ENCODE results near the gene ABHD17A. TPM values are rescaled to one million over a fixed set of nuclear protein-coding genes. Genes with fewer than 3 reads are reported as not detected.
A peak's percentile ranks its signal among the peaks of the same experiment; 100 is the strongest.

The ABHD17A gene
- total RNA-seq, 1 experiment from 2014 or later, result 58.3 TPM

- in situ Hi-C loops (cut with HindIII; ENCODE audit: low pct_unique_long_range_greater_than_20kb, low sequenced_read_pairs), result no loop called here
- peak; percentile 86 for DNase-seq (ENCODE audit: low read depth)
Measured at GRCh38 chr19:1848399-1849131, 36.7 kb downstream of the ABHD17A start, which contains the start of gene REXO1. Gene REXO1 (minus strand): TSS chr19:1848483. CDS start chr19:1848358, 125 bp downstream.

- in situ Hi-C loops (cut with HindIII; ENCODE audit: low pct_unique_long_range_greater_than_20kb, low sequenced_read_pairs), result no loop called here
Measured at GRCh38 chr19:1847684-1848398, 37.5 kb downstream of the ABHD17A start.

GRCh38 chr19:1847348-1847683 is 38.0 kb downstream of the ABHD17A start:
- DNase-seq (ENCODE audit: low read depth), result no peak
- in situ Hi-C loops (cut with HindIII; ENCODE audit: low pct_unique_long_range_greater_than_20kb, low sequenced_read_pairs), result no loop called here

More at GRCh38 chr19:1847684-1848398, 37.5 kb downstream of the ABHD17A start:
- DNase-seq (ENCODE audit: low read depth), result no peak

GRCh38 chr19:1846517-1847204 is 38.6 kb downstream of the ABHD17A start:
- in situ Hi-C loops (cut with HindIII; ENCODE audit: low pct_unique_long_range_greater_than_20kb, low sequenced_read_pairs), result no loop called here

GRCh38 chr19:1845642-1846041 is 39.7 kb downstream of the ABHD17A start:
- in situ Hi-C loops (cut with HindIII; ENCODE audit: low pct_unique_long_range_greater_than_20kb, low sequenced_read_pairs), result no loop called here
- no peak for DNase-seq (ENCODE audit: low read depth)

More at GRCh38 chr19:1846517-1847204, 38.6 kb downstream of the ABHD17A start:
- DNase-seq (ENCODE audit: low read depth), result no peak

GRCh38 chr19:1845125-1845515 is 40.2 kb downstream of the ABHD17A start:
- DNase-seq (ENCODE audit: low read depth), result no peak
- in situ Hi-C loops (cut with HindIII; ENCODE audit: low pct_unique_long_range_greater_than_20kb, low sequenced_read_pairs), result no loop called here

GRCh38 chr19:1844513-1845124 is 40.7 kb downstream of the ABHD17A start:
- DNase-seq (ENCODE audit: low read depth), result no peak
- in situ Hi-C loops (cut with HindIII; ENCODE audit: low pct_unique_long_range_greater_than_20kb, low sequenced_read_pairs), result no loop called here

GRCh38 chr19:1843646-1844394 is 41.5 kb downstream of the ABHD17A start:
- DNase-seq (ENCODE audit: low read depth), result no peak
- in situ Hi-C loops (cut with HindIII; ENCODE audit: low pct_unique_long_range_greater_than_20kb, low sequenced_read_pairs), result no loop called here

- in situ Hi-C loops (cut with HindIII; ENCODE audit: low pct_unique_long_range_greater_than_20kb, low sequenced_read_pairs), result no loop called here
- DNase-seq (ENCODE audit: low read depth), result no peak
Measured at GRCh38 chr19:1843116-1843515, 42.2 kb downstream of the ABHD17A start.

GRCh38 chr19:1841209-1841924 is 43.9 kb downstream of the ABHD17A start:
- in situ Hi-C loops (cut with HindIII; ENCODE audit: low pct_unique_long_range_greater_than_20kb, low sequenced_read_pairs), result no loop called here
- no peak for DNase-seq (ENCODE audit: low read depth)

- DNase-seq (ENCODE audit: low read depth), result no peak
- in situ Hi-C loops (cut with HindIII; ENCODE audit: low pct_unique_long_range_greater_than_20kb, low sequenced_read_pairs), result no loop called here
Measured at GRCh38 chr19:1840541-1841115, 44.7 kb downstream of the ABHD17A start.

- in situ Hi-C loops (cut with HindIII; ENCODE audit: low pct_unique_long_range_greater_than_20kb, low sequenced_read_pairs), result no loop called here
- no peak for DNase-seq (ENCODE audit: low read depth)
Measured at GRCh38 chr19:1839658-1840540, 45.4 kb downstream of the ABHD17A start.

GRCh38 chr19:1837625-1838105 is 47.6 kb downstream of the ABHD17A start:
- in situ Hi-C loops (cut with HindIII; ENCODE audit: low pct_unique_long_range_greater_than_20kb, low sequenced_read_pairs), result no loop called here
- DNase-seq (ENCODE audit: low read depth), result no peak

GRCh38 chr19:1837222-1837565 is 48.1 kb downstream of the ABHD17A start:
- in situ Hi-C loops (cut with HindIII; ENCODE audit: low pct_unique_long_range_greater_than_20kb, low sequenced_read_pairs), result no loop called here
- DNase-seq (ENCODE audit: low read depth), result no peak

- in situ Hi-C loops (cut with HindIII; ENCODE audit: low pct_unique_long_range_greater_than_20kb, low sequenced_read_pairs), result no loop called here
- DNase-seq (ENCODE audit: low read depth), result no peak
Measured at GRCh38 chr19:1836458-1837221, 48.7 kb downstream of the ABHD17A start.

- no peak for DNase-seq (ENCODE audit: low read depth)
- in situ Hi-C loops (cut with HindIII; ENCODE audit: low pct_unique_long_range_greater_than_20kb, low sequenced_read_pairs), result no loop called here
Measured at GRCh38 chr19:1833540-1833939, 51.8 kb downstream of the ABHD17A start.

Measured in Caki2 (cell line).